Testis (tissue), 3 donors: Measurements from ENCODE around the gene EYA2. TPM values are rescaled to one million over a fixed set of nuclear protein-coding genes. Genes with fewer than 3 reads are reported as not detected.

ENCODE experiments used
- DNase-seq: peaks from one replicate; pipeline ENCODE4 v3.0.0-alpha.2; 2019
- H3K27ac ChIP-seq, 2 donors: fragments of 200-600 bp; sonication (generic); one replicate each; pipeline ENCODE4 v1.5.1; 2019
- H3K27me3 ChIP-seq: fragments of 200-600 bp; sonication (generic); one replicate; pipeline ENCODE4 v1.5.1; 2019
- H3K36me3 ChIP-seq: fragments of 200-600 bp; sonication (generic); one replicate; pipeline ENCODE4 v1.5.1; 2017; ENCODE audit warnings: low read depth; ENCODE audit errors: missing control alignments
- H3K4me1 ChIP-seq: fragments of 200-600 bp; sonication (generic); one replicate; pipeline ENCODE4 v1.5.1; 2019
- H3K4me3 ChIP-seq, 2 donors: fragments of 200-600 bp; sonication (generic); one replicate each; pipeline ENCODE4 v1.5.1; 2017 to 2019
- H3K9me3 ChIP-seq: fragments of 200-600 bp; sonication (generic); one replicate; pipeline ENCODE4 v1.5.1; 2017
- POLR2A ChIP-seq: fragments of 450-650 bp; IDR thresholded peaks from one replicate; pipeline ENCODE4 v1.6.1; 2017; ENCODE audit warnings: antibody characterized with exemption, mild to moderate bottlenecking, moderate library complexity
- WGBS, 2 donors: methylation state at CpG; one replicate each; pipeline ENCODE4 v1.1.5; 2018; 5-methylcytosine and 5-hydroxymethylcytosine counted together
- intact Hi-C: fragments of 100-400 bp; cut with DNase I; formaldehyde crosslinking; loops from one replicate; pipeline ENCODE4 v1.15.1; 2023; ENCODE audit warnings: low total_unique reads
- polyA plus RNA-seq: library from polyadenylated mRNA; stranded (reverse); fragments of 350-450 nt; fragmentation: Illumina TruSeq; extraction: RNeasy Lipid Tissue Mini Kit (QIAGEN cat#74804); gene quantifications from one replicate; pipeline ENCODE4 v1.2.3, GENCODE V29; 2014; ENCODE audit warnings: low read depth, low replicate concordance; ENCODE audit not compliant: insufficient read depth
- total RNA-seq, 2 donors: library from RNA; depleted of rRNA; stranded (reverse); fragments of >200 nt; gene quantifications; one replicate each; pipeline ENCODE4 v1.2.3, GENCODE V29; 2016
- TF ChIP-seq, protein P1 (sequence below), 3 experiments: fragments of 450-650 bp in 2 of 3; fragments of 200-600 bp in 1 of 3; sonication (generic) in 1 of 3; IDR thresholded peaks; one replicate each; pipeline ENCODE4 v1.5.1; 2016 to 2019; ENCODE audit warnings: antibody characterized with exemption in 3 of 3, mild to moderate bottlenecking in 2 of 3, moderate library complexity in 1 of 3

Gene EYA2
- total and polyA plus RNA-seq, 3 donors from 2014 or later, result 14.6 to 17.2 (median 16.2) TPM

DNA sequence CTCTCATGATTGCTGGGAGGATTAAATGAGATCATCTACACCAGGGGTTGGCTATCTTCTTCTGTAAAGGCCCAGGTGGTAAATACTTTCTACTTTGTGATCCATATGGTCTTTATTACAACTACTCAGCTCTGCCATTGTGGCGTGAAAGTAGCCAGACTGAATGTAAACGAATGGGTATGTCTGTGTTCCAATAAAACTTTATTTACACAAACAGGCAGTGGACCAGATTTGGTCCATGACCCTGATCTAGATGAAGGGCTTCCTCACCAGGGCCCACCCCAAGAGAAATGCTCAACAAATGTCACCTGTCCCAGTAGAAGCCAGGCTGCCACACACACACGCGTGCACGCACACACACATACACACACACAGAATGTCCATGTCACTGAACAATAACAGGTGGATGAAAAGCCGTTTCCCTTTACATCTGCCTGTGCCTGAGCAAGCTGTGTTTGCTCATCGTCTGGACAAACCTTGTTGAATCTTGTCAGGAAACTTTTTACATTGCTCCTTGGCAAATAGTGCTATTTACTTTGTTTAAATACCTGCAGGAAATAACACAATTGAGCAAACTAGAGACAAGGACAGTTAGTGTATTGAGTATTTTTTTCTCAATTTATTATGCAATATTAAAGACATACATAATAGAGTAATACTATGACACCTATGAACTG, 114.3 kb downstream of the EYA2 start:
- intact Hi-C loops, result no loop called here
- H3K27ac ChIP-seq, result no peak overlapping the region

DNA sequence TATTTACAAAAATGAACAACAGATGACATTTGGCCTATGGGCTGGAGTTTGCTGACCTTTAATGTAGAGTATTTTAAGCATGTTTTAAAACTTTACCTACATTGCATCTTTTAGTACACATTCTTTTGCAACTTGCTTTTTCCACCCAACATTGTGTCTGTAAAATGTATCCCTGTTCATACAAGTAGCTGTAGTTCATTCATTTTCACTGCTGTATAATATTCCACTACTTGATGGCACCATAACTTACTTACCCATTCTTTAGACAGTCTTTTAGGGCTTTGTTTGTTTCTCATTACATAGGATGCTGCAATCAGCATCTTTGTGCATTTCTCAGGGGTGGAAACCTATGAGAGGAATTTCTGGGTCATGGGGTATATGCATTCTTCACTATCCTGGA, 115.1 kb downstream of the EYA2 start:
- H3K36me3 ChIP-seq, result no peaks in the 10 kb centered on the region
- H3K27me3 ChIP-seq, result no peaks in the 10 kb centered on the region
- no peaks in the 10 kb centered on the region for H3K9me3 ChIP-seq
- intact Hi-C loops, result no loop called here
- H3K4me1 ChIP-seq, result no peaks in the 10 kb centered on the region
- no peak for TF ChIP-seq POLR2A
- TF ChIP-seq, protein P1, sequence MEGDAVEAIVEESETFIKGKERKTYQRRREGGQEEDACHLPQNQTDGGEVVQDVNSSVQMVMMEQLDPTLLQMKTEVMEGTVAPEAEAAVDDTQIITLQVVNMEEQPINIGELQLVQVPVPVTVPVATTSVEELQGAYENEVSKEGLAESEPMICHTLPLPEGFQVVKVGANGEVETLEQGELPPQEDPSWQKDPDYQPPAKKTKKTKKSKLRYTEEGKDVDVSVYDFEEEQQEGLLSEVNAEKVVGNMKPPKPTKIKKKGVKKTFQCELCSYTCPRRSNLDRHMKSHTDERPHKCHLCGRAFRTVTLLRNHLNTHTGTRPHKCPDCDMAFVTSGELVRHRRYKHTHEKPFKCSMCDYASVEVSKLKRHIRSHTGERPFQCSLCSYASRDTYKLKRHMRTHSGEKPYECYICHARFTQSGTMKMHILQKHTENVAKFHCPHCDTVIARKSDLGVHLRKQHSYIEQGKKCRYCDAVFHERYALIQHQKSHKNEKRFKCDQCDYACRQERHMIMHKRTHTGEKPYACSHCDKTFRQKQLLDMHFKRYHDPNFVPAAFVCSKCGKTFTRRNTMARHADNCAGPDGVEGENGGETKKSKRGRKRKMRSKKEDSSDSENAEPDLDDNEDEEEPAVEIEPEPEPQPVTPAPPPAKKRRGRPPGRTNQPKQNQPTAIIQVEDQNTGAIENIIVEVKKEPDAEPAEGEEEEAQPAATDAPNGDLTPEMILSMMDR (IDR thresholded peaks at IDR 0.05), result no peak
- no peak overlapping the region for H3K4me3 ChIP-seq
- H3K27ac ChIP-seq, result no peak overlapping the region
- DNase-seq, result no peak

More for the DNA sequence above, 114.3 kb downstream of the EYA2 start:
- no peak for DNase-seq
- Histone ChIP-seq H3K36me3 (no peaks in the 10 kb centered on the region), H3K9me3 (no peaks in the 10 kb centered on the region), H3K4me3 (no peak overlapping the region), H3K4me1 (no peaks in the 10 kb centered on the region), H3K27me3 (no peaks in the 10 kb centered on the region)
- no peak for TF ChIP-seq POLR2A
- TF ChIP-seq, protein P1 (IDR thresholded peaks at IDR 0.05), result no peak
- 92 to 95% methylated on average over 7 of the region's 7 CpGs for WGBS, 2 donors

DNA sequence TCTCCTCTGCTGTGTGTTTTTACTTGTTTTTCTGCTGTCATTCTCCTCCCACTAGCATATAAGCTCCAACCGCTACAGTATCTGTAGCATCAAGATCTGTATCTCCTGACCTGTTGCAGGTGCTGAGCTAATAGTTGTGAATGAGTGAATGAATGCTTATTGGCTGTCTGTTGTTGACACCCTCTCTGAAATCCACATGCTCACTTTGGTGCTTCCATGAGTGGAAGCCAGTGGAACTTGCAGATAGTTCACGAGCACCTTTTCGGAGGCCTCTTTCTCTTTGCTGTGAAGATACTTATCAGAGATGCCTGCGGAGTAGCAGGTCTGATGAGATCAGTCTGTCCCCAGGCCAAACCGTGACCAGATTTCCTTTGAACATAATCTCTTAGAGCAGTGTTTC, 117.3 kb downstream of the EYA2 start:
- WGBS, 2 donors, result 78 to 87% methylated on average over 5 of the region's 5 CpGs
- H3K27ac ChIP-seq, result no peak overlapping the region
- no peaks in the 10 kb centered on the region for H3K9me3 ChIP-seq
- no peaks in the 10 kb centered on the region for H3K4me1 ChIP-seq
- DNase-seq, result no peak
- no peak overlapping the region for H3K4me3 ChIP-seq
- no peaks in the 10 kb centered on the region for H3K36me3 ChIP-seq
- TF ChIP-seq, protein P1 (IDR thresholded peaks at IDR 0.05), result no peak
- no peak for TF ChIP-seq POLR2A
- H3K27me3 ChIP-seq, result no peaks in the 10 kb centered on the region
- intact Hi-C loops, result no loop called here

DNA sequence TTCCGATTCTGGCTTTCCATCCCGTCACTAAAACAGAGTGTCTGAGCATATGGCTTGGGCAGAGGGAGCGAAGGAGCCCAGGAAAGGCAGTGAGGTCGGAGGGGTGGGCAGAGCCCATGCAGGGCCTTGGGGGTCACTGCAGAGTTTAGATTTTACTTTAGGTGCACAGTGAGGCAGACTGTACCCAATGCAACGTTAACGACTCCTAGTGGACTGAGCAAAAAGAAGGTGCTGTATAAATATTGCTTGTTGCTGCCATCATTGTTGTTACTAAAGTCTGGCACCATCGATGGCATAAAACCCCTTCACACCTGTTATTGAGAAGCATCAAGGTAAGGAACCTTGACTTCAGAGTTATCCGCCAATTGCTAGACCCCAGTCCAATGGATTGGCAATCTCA, 119.0 kb downstream of the EYA2 start:
- no peak for DNase-seq
- 84 to 88% methylated on average over 8 of the region's 8 CpGs for WGBS, 2 donors
- Histone ChIP-seq H3K27me3 (no peaks in the 10 kb centered on the region), H3K27ac (no peak overlapping the region), H3K4me1 (no peaks in the 10 kb centered on the region), H3K4me3 (no peak overlapping the region), H3K36me3 (no peaks in the 10 kb centered on the region), H3K9me3 (no peaks in the 10 kb centered on the region)
- TF ChIP-seq POLR2A, result no peak
- TF ChIP-seq, protein P1 (IDR thresholded peaks at IDR 0.05), result no peak
- intact Hi-C loops, result no loop called here

DNA sequence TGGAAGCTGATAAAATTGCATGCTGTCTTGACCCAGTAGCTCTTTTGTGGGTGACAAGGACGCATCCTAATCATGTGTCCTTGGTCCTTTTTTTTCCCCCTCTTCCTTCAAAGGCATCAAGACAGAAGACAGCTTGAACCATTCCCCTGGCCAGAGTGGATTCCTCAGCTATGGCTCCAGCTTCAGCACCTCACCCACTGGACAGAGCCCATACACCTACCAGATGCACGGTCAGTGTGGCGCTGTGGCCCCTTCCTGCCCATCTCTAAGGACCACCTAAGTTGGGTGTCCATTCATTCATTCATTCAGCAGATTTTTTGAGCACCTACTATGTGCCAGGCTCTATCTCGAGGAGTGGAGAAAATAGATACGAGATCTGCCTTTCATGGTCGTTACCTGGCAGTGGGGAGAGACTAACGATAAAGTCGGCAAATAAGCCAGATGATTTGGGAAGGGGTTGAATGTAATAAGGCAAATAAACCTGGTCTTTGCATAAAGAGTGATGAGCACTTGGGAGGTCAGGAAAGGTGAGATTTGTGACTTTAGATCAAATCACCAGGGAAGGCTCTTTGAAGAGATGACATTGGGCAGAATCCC, 121.5 kb downstream of the EYA2 start:
- no peaks in the 10 kb centered on the region for H3K27me3 ChIP-seq
- H3K9me3 ChIP-seq, result no peaks in the 10 kb centered on the region
- TF ChIP-seq, protein P1 (IDR thresholded peaks at IDR 0.05), result no peak
- TF ChIP-seq POLR2A, result no peak
- 73% methylated on average over 8 of the region's 8 CpGs for WGBS, 2 donors
- H3K27ac ChIP-seq, result no peak overlapping the region
- H3K4me3 ChIP-seq, result no peak overlapping the region
- no peak for DNase-seq
- H3K4me1 ChIP-seq, result peaks cover 3% of the 10 kb centered on the region
- no peaks in the 10 kb centered on the region for H3K36me3 ChIP-seq
- intact Hi-C loops, result no loop called here
